RWPE2 (cell line): ENCODE data around the gene BRIP1.

ENCODE experiments used
- ATAC-seq: fragments of 200-7000 bp; cut with Tn5 transposase; 3 replicates; pipeline ENCODE4 v1.9.1; 2021; ENCODE audit warnings: low read depth
- DNase-seq: peaks from one replicate; pipeline ENCODE4 v3.0.0-alpha.2; 2020; ENCODE audit warnings: low spot score
- H3K27ac ChIP-seq: fragments of 450-650 bp; 2 replicates; pipeline ENCODE4 v1.5.1; 2017; ENCODE audit warnings: mild to moderate bottlenecking; ENCODE audit not compliant: poor library complexity, severe bottlenecking
- H3K27me3 ChIP-seq: fragments of 250-450 bp; sonication (Bioruptor Pico); 2 replicates; pipeline ENCODE4 v1.5.1; 2021; ENCODE audit warnings: mild to moderate bottlenecking, moderate library complexity; ENCODE audit not compliant: insufficient read depth, poor library complexity, severe bottlenecking
- H3K36me3 ChIP-seq: fragments of 250-450 bp; sonication (Bioruptor Pico); 2 replicates; pipeline ENCODE4 v1.5.1; 2020; ENCODE audit warnings: low read depth, mild to moderate bottlenecking, moderate library complexity
- H3K4me1 ChIP-seq: fragments of 250-450 bp; sonication (Bioruptor Pico); 2 replicates; pipeline ENCODE4 v1.5.1; 2021; ENCODE audit warnings: mild to moderate bottlenecking, moderate library complexity; ENCODE audit not compliant: insufficient read depth, poor library complexity, severe bottlenecking
- H3K4me3 ChIP-seq: fragments of 250-450 bp; sonication (Bioruptor Pico); 2 replicates; pipeline ENCODE4 v1.5.1; 2021; ENCODE audit warnings: mild to moderate bottlenecking, moderate library complexity; ENCODE audit not compliant: severe bottlenecking
- H3K9me3 ChIP-seq: fragments of 250-450 bp; sonication (Bioruptor Pico); 2 replicates; pipeline ENCODE4 v1.5.1; 2021; ENCODE audit warnings: mild to moderate bottlenecking, moderate library complexity; ENCODE audit not compliant: severe bottlenecking
- TF ChIP-seq, protein P1 (sequence below): fragments of 450-650 bp; IDR thresholded peaks from one replicate; pipeline ENCODE4 v1.5.1; 2017; ENCODE audit warnings: mild to moderate bottlenecking, moderate library complexity; ENCODE audit not compliant: poor library complexity, severe bottlenecking

Gene BRIP1

DNA sequence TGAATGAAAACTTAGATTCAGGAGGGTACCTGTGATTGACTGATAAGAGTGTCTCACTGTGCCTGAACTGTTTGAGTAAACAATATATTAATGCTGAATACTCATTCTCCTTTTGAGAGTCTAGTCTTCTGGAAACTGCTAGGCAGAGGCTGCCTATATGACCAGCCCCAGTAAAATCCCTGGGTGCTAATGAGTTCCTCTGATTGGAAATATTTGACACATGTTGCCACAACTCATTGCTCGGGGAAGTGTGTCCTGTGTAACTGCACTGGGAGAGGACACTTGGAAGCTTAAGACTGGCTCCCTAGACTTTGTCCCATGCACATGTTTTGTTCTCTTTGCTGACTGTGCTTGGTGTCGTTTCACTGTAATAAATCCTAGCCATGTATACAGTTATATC lies 163.6 kb downstream of the BRIP1 start:
- ATAC-seq (no peak), DNase-seq (no peak)
- Histone ChIP-seq H3K27ac (no peak overlapping the region), H3K36me3 (peaks cover 1% of the 10 kb centered on the region), H3K4me1 (no peaks in the 10 kb centered on the region), H3K27me3 (no peaks in the 10 kb centered on the region), H3K9me3 (peaks cover 7% of the 10 kb centered on the region), H3K4me3 (no peak overlapping the region)
- TF ChIP-seq, protein P1, sequence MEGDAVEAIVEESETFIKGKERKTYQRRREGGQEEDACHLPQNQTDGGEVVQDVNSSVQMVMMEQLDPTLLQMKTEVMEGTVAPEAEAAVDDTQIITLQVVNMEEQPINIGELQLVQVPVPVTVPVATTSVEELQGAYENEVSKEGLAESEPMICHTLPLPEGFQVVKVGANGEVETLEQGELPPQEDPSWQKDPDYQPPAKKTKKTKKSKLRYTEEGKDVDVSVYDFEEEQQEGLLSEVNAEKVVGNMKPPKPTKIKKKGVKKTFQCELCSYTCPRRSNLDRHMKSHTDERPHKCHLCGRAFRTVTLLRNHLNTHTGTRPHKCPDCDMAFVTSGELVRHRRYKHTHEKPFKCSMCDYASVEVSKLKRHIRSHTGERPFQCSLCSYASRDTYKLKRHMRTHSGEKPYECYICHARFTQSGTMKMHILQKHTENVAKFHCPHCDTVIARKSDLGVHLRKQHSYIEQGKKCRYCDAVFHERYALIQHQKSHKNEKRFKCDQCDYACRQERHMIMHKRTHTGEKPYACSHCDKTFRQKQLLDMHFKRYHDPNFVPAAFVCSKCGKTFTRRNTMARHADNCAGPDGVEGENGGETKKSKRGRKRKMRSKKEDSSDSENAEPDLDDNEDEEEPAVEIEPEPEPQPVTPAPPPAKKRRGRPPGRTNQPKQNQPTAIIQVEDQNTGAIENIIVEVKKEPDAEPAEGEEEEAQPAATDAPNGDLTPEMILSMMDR, result no peak

DNA sequence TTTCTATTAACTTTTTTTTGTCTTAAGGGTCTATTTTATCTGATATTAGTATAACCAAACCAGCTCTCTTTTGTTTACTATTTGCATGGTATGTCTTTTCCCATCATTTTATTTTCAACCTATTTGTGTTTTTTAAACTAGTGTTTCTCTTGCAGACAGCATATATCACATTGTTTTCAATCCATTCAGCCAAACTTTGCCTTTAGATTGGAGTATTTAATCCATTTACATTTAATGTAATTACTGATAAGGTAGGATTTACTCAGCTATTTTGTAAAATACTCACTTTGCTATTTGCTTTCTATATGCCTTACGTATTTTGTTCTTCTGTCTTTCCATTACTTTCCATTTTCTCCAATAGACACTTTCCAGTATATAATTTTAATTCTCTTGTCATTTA lies 164.3 kb downstream of the BRIP1 start:
- TF ChIP-seq, protein P1, result no peak
- ATAC-seq, result no peak

DNA sequence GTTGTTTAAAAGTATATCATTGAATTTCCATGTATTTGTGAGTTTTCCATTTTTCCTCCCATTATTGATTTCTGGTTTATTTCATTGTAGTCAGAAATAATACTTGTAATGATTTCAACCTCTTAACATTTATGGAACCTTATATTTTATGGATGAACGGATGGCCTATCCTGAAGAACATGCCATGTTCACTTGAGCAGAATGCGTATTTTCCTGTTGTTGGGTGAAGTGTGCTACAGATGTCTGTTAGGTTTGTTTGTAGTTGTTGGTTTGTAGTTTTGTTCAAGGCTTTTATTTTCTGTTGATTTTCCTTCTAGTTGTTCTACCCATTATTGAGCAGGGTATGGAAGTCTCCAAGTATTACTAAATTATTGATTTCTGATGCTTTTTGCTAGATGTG lies 165.1 kb downstream of the BRIP1 start:
- ATAC-seq (no peak), DNase-seq (no peak)
- Histone ChIP-seq H3K27me3 (no peaks in the 10 kb centered on the region), H3K4me1 (no peaks in the 10 kb centered on the region), H3K9me3 (peaks cover 7% of the 10 kb centered on the region), H3K27ac (no peak overlapping the region), H3K36me3 (peaks cover 13% of the 10 kb centered on the region), H3K4me3 (no peak overlapping the region)
- TF ChIP-seq, protein P1, result no peak

More for the DNA sequence above, 164.3 kb downstream of the BRIP1 start:
- no peaks in the 10 kb centered on the region for H3K4me1 ChIP-seq
- H3K27me3 ChIP-seq, result no peaks in the 10 kb centered on the region
- H3K9me3 ChIP-seq, result peaks cover 7% of the 10 kb centered on the region
- H3K4me3 ChIP-seq, result no peak overlapping the region
- peaks cover 5% of the 10 kb centered on the region for H3K36me3 ChIP-seq
- DNase-seq, result no peak
- no peak overlapping the region for H3K27ac ChIP-seq

DNA sequence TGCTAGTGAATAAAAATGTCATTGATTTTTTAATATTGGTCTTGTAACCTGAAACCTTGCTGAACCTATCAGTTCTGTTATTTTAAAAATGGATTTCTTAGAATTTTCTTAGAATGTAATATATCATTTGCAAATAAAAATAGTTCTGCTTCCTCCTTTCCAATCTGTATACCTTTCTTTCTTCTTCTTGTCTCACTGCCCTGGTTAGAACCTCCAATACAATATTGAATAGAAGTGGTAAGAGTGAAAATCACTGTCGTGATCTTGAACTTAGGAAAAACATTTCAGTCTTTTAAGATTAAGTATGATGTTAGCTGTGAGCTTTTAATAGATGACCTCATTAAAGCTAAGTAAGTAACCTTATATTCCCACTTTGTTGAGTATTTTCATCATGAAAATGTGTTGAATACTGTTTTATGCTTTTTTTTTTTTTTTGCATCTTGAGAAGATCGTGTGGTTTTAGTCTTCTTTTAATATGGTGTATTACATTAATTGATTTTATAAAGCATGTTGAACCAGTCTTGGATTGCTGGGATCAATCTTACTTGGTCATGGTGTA lies 167.5 kb downstream of the BRIP1 start:
- no peak overlapping the region for H3K27ac ChIP-seq
- H3K4me3 ChIP-seq, result no peak overlapping the region
- no peaks in the 10 kb centered on the region for H3K4me1 ChIP-seq
- ATAC-seq (no peak), DNase-seq (no peak)
- TF ChIP-seq, protein P1, result no peak
- no peaks in the 10 kb centered on the region for H3K27me3 ChIP-seq
- peaks cover 7% of the 10 kb centered on the region for H3K9me3 ChIP-seq
- peaks cover 29% of the 10 kb centered on the region for H3K36me3 ChIP-seq

DNA sequence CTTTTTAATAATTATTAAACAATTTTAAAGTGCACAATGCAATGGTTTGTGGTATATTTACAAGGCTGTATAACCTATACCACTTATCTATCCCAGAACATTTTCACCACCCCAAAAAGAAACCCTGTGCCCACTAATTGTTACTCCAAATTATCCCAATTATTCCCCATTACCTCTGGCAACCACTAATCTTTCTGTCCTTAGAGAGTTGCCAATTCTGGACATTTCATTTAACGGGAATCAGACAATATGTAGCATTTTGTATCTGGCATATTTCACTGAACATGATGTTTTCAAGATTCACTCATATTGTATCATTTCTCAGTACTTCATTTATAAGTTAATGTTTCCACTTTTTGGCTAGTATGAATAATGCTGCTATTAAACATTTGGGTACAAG lies 169.2 kb downstream of the BRIP1 start:
- TF ChIP-seq, protein P1, result no peak

More for the DNA sequence above, 169.2 kb downstream of the BRIP1 start:
- ATAC-seq (no peak), DNase-seq (no peak)
- Histone ChIP-seq H3K27ac (no peak overlapping the region), H3K9me3 (peaks cover under 1% of the 10 kb centered on the region), H3K27me3 (no peaks in the 10 kb centered on the region), H3K4me3 (no peak overlapping the region), H3K36me3 (peaks cover 45% of the 10 kb centered on the region), H3K4me1 (no peaks in the 10 kb centered on the region)
